ENCODE measurements around the gene SLC44A1. TPM values are rescaled to one million over a fixed set of nuclear protein-coding genes. Genes with fewer than 3 reads are reported as not detected.

Gene SLC44A1
- polyA plus RNA-seq, 2 of the 4 experiments (the other 2 are of a cell fraction) = 19.6 to 27.2 TPM

DNA sequence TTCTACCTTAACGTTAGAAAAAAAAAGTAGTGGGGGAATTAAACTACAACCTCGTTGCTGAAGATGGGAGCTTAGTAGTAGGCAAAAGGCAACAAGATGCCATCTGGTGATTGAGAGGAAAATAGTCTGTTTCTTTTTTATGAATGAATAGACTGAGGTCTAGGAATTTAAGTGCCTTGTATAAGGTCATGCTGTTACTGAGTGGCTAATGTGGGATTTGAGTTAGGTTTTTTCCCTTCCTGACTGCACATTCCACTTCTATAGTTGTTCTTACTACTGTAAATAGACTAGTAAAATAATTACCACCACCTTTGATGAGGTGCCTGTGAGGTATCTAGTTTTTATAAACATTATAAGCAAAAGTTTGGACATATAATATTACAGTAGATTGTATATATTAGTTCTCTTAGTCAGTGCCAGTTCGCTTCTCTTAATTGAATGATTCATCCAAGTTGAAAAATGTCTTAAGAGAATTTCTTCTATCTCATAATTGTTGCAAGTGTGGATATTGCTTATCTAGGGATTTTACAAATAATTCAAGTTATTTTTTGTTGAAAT is 222.5 kb downstream of the SLC44A1 start:
- WGBS (ENCODE audit: missing lambda C conversion rate) = 91% methylated on average over 3 of the region's 3 CpGs
- H3K9me3 ChIP-seq = no peaks in the 10 kb centered on the region
- no peaks in the 10 kb centered on the region for H3K4me1 ChIP-seq
- H3K4me2 ChIP-seq = no peak overlapping the region
- CTCF ChIA-PET = interaction anchor here (0.6 kb wide), 1 partner anchor 11 kb away, joined by 3 read pairs; no protein-coding TSS in a partner anchor
- FAIRE-seq (no peak), ATAC-seq (no peak), DNase-seq (ENCODE audit: low read depth in 1 of 2, low spot score in 1 of 2) (no peak)
- H3K27ac ChIP-seq = no peak overlapping the region
- TF ChIP-seq TP53 (CRISPR knock-in tag; IDR thresholded peaks at IDR 0.05) (no peak), ZFP36 (IDR thresholded peaks at IDR 0.05; ENCODE audit: borderline replicate concordance, partially characterized antibody) (no peak), POLR2AphosphoS2 (conservative IDR thresholded peaks at IDR 0.05; ENCODE audit: low read length) (no peak), RARB (CRISPR knock-in tag; IDR thresholded peaks at IDR 0.05) (no peak), FOSB (CRISPR knock-in tag; IDR thresholded peaks at IDR 0.05) (no peak), RAD21 (conservative IDR thresholded peaks at IDR 0.05 in 1 of 2, IDR thresholded peaks at IDR 0.05 in 1 of 2) (no peak)
- TF ChIP-seq, protein P1, sequence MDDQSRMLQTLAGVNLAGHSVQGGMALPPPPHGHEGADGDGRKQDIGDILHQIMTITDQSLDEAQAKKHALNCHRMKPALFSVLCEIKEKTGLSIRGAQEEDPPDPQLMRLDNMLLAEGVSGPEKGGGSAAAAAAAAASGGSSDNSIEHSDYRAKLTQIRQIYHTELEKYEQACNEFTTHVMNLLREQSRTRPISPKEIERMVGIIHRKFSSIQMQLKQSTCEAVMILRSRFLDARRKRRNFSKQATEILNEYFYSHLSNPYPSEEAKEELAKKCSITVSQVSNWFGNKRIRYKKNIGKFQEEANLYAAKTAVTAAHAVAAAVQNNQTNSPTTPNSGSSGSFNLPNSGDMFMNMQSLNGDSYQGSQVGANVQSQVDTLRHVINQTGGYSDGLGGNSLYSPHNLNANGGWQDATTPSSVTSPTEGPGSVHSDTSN (IDR thresholded peaks at IDR 0.05) = no peak
- POLR2A ChIA-PET = no interaction called here
- no peak overlapping the region for H3K4me3 ChIP-seq

DNA sequence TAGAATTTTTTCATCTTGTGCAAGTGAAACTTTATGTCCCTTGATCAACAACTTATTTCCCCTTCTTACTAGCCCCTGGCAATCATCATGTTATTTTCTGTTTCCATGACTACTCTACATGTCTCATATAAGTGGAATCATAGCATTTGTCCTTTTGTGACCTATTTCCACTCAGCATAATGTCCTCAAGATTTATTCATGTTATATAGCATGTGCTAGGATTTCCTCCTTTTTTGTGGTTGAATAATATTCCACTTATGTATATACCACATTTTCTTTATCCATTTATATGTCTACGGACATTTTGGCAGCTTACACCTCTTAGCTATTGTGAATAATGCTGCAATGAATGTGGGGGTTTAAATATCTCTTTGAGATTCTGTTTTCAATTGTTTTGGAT is 224.4 kb downstream of the SLC44A1 start:
- CTCF ChIA-PET = no interaction called here
- FAIRE-seq = no peak

DNA sequence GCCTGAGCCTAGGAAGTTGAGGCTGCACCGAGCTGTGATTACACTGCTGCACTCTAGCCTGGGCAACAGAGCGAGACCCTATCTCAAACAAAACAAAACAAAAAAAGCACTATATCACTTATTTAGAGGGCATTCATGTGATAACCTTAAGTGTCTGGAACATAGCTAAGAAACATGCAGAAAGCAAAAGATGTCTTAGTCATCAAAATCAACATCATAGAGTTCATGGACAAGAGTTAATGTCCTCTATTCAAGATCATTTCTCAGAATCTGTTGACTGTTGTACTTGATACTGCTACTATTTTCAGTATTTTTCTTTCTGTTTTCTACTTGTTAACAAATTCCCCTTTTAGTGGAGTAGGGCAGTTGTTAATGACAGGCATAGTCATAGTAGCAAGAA is 228.8 kb downstream of the SLC44A1 start:
- H3K27ac ChIP-seq = no peak overlapping the region
- ATAC-seq = no peak
- FAIRE-seq = no peak
- 96% methylated on average over 2 of the region's 2 CpGs for WGBS (ENCODE audit: missing lambda C conversion rate)
- ChIA-PET CTCF (no interaction called here), POLR2A (no interaction called here)
- no peaks in the 10 kb centered on the region for H3K4me1 ChIP-seq
- no peaks in the 10 kb centered on the region for H3K9me3 ChIP-seq
- no peak overlapping the region for H3K4me3 ChIP-seq
- no peak overlapping the region for H3K4me2 ChIP-seq
- TF ChIP-seq, protein P1 (IDR thresholded peaks at IDR 0.05) = no peak
- peak; percentile 52 for TF ChIP-seq MAFK (IDR thresholded peaks at IDR 0.05; ENCODE audit: partially characterized antibody)
- no peak for DNase-seq (ENCODE audit: low read depth in 1 of 2, low spot score in 1 of 2)

More for the DNA sequence above, 224.4 kb downstream of the SLC44A1 start:
- Histone ChIP-seq H3K4me1 (no peaks in the 10 kb centered on the region), H3K27ac (no peak overlapping the region), H3K4me2 (no peak overlapping the region), H3K4me3 (no peak overlapping the region), H3K9me3 (no peaks in the 10 kb centered on the region)
- POLR2A ChIA-PET = no interaction called here
- DNase-seq (ENCODE audit: low read depth in 1 of 2, low spot score in 1 of 2) (no peak), ATAC-seq (no peak)
- WGBS (ENCODE audit: missing lambda C conversion rate) = 89% methylated on average over 1 of the region's 1 CpG
- TF ChIP-seq RCOR1 (IDR thresholded peaks at IDR 0.05; ENCODE audit: low read depth, low read length) (no peak), SREBF2 (IDR thresholded peaks at IDR 0.05) (no peak)

DNA sequence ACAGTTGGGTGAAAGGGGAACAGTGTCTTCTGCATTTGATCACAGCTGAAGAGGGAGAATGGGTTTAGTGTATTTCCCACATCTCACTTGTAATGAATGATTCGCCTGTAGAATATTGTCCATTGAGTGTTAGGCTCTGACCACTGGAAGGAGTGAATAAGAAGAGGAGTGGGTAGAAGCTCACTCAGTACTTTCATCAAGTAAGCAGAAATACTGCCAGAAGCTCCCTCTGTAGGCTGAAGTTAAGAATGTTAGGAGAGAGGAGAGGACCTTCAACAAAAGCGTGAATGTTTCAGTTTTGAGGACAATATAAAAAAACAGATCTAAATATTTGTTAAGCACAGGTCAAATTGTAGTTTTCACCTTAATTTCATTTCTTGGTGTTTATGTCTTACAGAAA is 230.9 kb downstream of the SLC44A1 start:
- ChIA-PET CTCF (interaction anchor here (1.3 kb wide), 1 partner anchor 28 kb away, joined by 3 read pairs; the partner anchor contains the start of gene FSD1L), POLR2A (no interaction called here)
- Histone ChIP-seq H3K27ac (no peak overlapping the region), H3K4me2 (no peak overlapping the region), H3K9me3 (no peaks in the 10 kb centered on the region), H3K4me3 (no peak overlapping the region), H3K4me1 (peaks cover 2% of the 10 kb centered on the region; the same call in 1 of the 3 replicates)
- ATAC-seq (peak; percentile 73 to 84; a peak in 4 of 6 replicates), DNase-seq (ENCODE audit: low read depth in 1 of 2, low spot score in 1 of 2) (peak in 1 of 2 experiments; percentile 30), FAIRE-seq (peak; percentile 13)
- TF ChIP-seq FOXS1 (CRISPR knock-in tag; IDR thresholded peaks at IDR 0.05) = no peak
- TF ChIP-seq RFX5 (IDR thresholded peaks at IDR 0.05) = no peak
- TF ChIP-seq ZC3H11A (IDR thresholded peaks at IDR 0.05) = no peak
- no peak for TF ChIP-seq CBX8 (IDR thresholded peaks at IDR 0.05)
- no peak for TF ChIP-seq CEBPB (IDR thresholded peaks at IDR 0.05)
- no peak for TF ChIP-seq CHD2 (IDR thresholded peaks at IDR 0.05; ENCODE audit: low read length, partially characterized antibody)
- TF ChIP-seq RAD21 (conservative IDR thresholded peaks at IDR 0.05 in 1 of 2, IDR thresholded peaks at IDR 0.05 in 1 of 2) = 0 out of 5 replicates have a peak, but pooled peaks of 1 of the 2 experiments have one; percentile 12
- no peak for TF ChIP-seq HOXB5 (CRISPR knock-in tag; IDR thresholded peaks at IDR 0.05)
- no peak for TF ChIP-seq MAFK (IDR thresholded peaks at IDR 0.05; ENCODE audit: partially characterized antibody)
- TF ChIP-seq TP53 (CRISPR knock-in tag; IDR thresholded peaks at IDR 0.05) = no peak
- TF ChIP-seq, protein P2, sequence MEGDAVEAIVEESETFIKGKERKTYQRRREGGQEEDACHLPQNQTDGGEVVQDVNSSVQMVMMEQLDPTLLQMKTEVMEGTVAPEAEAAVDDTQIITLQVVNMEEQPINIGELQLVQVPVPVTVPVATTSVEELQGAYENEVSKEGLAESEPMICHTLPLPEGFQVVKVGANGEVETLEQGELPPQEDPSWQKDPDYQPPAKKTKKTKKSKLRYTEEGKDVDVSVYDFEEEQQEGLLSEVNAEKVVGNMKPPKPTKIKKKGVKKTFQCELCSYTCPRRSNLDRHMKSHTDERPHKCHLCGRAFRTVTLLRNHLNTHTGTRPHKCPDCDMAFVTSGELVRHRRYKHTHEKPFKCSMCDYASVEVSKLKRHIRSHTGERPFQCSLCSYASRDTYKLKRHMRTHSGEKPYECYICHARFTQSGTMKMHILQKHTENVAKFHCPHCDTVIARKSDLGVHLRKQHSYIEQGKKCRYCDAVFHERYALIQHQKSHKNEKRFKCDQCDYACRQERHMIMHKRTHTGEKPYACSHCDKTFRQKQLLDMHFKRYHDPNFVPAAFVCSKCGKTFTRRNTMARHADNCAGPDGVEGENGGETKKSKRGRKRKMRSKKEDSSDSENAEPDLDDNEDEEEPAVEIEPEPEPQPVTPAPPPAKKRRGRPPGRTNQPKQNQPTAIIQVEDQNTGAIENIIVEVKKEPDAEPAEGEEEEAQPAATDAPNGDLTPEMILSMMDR (IDR thresholded peaks at IDR 0.05) = peak; percentile 37; the same call in 2 of the 3 replicates
- TF ChIP-seq CHD4 (IDR thresholded peaks at IDR 0.05; ENCODE audit: borderline replicate concordance) = no peak
- 82% methylated on average over 2 of the region's 2 CpGs for WGBS (ENCODE audit: missing lambda C conversion rate)
